MV-4-11 (cell line): ENCODE results near the gene CCNDBP1.
"Not testable (repeated sequence)": the region's sequence is repeated elsewhere in the genome, so short reads cannot be mapped to it uniquely, and the experiment has no call there.

ENCODE experiments used
- DNase-seq: peaks from one replicate; lab custom pipeline; 2025; lab: John Stamatoyannopoulos, UW

The CCNDBP1 gene

GRCh38 chr15:43185157-43186002 is at the start of gene CCNDBP1:
Gene CCNDBP1 (plus strand): TSS chr15:43185403. CDS start chr15:43185499, 96 bp downstream.
- peak; percentile 93 for DNase-seq

- DNase-seq, result peak; percentile 34
Observed at GRCh38 chr15:43143203-43143941, 41.8 kb upstream of the CCNDBP1 start.

- peak; percentile 73 for DNase-seq
Observed at GRCh38 chr15:43144512-43144911, 40.7 kb upstream of the CCNDBP1 start.

GRCh38 chr15:43146184-43146583 is 39.0 kb upstream of the CCNDBP1 start:
- no peak for DNase-seq

GRCh38 chr15:43150191-43150929 is 34.8 kb upstream of the CCNDBP1 start:
- DNase-seq, result peak; percentile 21

GRCh38 chr15:43151688-43152087 is 33.5 kb upstream of the CCNDBP1 start:
- no peak for DNase-seq

- peak; percentile 54 for DNase-seq
Observed at GRCh38 chr15:43153269-43153668, 31.9 kb upstream of the CCNDBP1 start.

- DNase-seq, result no peak
Observed at GRCh38 chr15:43165801-43166325, 19.3 kb upstream of the CCNDBP1 start.

GRCh38 chr15:43167261-43167660 is 17.9 kb upstream of the CCNDBP1 start:
- not testable (repeated sequence) for DNase-seq

GRCh38 chr15:43168192-43169107 is 16.8 kb upstream of the CCNDBP1 start:
- DNase-seq, result no peak

- DNase-seq, result no peak
Observed at GRCh38 chr15:43169888-43170287, 15.3 kb upstream of the CCNDBP1 start.

- not testable (repeated sequence) for DNase-seq
Observed at GRCh38 chr15:43175656-43176309, 9.4 kb upstream of the CCNDBP1 start.

- DNase-seq, result not testable (repeated sequence)
Observed at GRCh38 chr15:43177147-43177546, 8.1 kb upstream of the CCNDBP1 start.

- no peak for DNase-seq
Observed at GRCh38 chr15:43183270-43183669, 1.9 kb upstream of the CCNDBP1 start.

GRCh38 chr15:43184407-43185124 is 637 bp upstream of the CCNDBP1 start:
- no peak for DNase-seq

- DNase-seq, result no peak
Observed at GRCh38 chr15:43186003-43186353, 775 bp downstream of the CCNDBP1 start.

GRCh38 chr15:43187544-43188155 is 2.4 kb downstream of the CCNDBP1 start:
- DNase-seq, result peak; percentile 69

- DNase-seq, result no peak
Observed at GRCh38 chr15:43189296-43189695, 4.1 kb downstream of the CCNDBP1 start.

GRCh38 chr15:43190178-43190577 is 5.0 kb downstream of the CCNDBP1 start:
- DNase-seq, result no peak
